Astrocyte (in vitro differentiated cells and primary cell): ENCODE measurements around the gene PDLIM1. TPM values are rescaled to one million over a fixed set of nuclear protein-coding genes. Genes with fewer than 3 reads are reported as not detected.

ENCODE experiments used
- DNase-seq: peaks from one replicate; pipeline ENCODE4 v3.0.0-alpha.2; 2010; ENCODE audit warnings: low read depth
- FAIRE-seq: peaks from 2 replicates; lab custom pipeline; 2011; peaks lifted over from hg19 to GRCh38; lab: Jason Lieb, UNC
- H2AFZ ChIP-seq: 2 replicates; pipeline ENCODE4 v1.6.0; 2012; ENCODE audit warnings: low read depth, low read length, inconsistent platforms
- H3K27ac ChIP-seq: 2 replicates; pipeline ENCODE4 v1.5.1; 2011; ENCODE audit warnings: low read depth, low read length, inconsistent platforms
- H3K27me3 ChIP-seq: 2 replicates; pipeline ENCODE4 v1.6.0; 2011; ENCODE audit warnings: low read length, inconsistent platforms; ENCODE audit not compliant: insufficient read depth
- H3K36me3 ChIP-seq: 2 replicates; pipeline ENCODE4 v1.5.1; 2011; ENCODE audit warnings: low read length, inconsistent platforms; ENCODE audit not compliant: insufficient read depth
- H3K4me1 ChIP-seq: 2 replicates; pipeline ENCODE4 v1.5.1; 2011; ENCODE audit warnings: low read length, inconsistent platforms; ENCODE audit not compliant: insufficient read depth
- H3K4me2 ChIP-seq: 2 replicates; pipeline ENCODE4 v1.6.0; 2012; ENCODE audit warnings: low read length, inconsistent platforms
- H3K4me3 ChIP-seq: 2 replicates; pipeline ENCODE4 v1.5.1; 2011; ENCODE audit warnings: low read depth, mild to moderate bottlenecking, low read length, inconsistent platforms; ENCODE audit not compliant: insufficient read depth
- H3K79me2 ChIP-seq: 2 replicates; pipeline ENCODE4 v1.6.0; 2012; ENCODE audit warnings: mild to moderate bottlenecking, low read length, inconsistent platforms; ENCODE audit not compliant: insufficient read depth
- H3K9ac ChIP-seq: 2 replicates; pipeline ENCODE4 v1.6.0; 2012; ENCODE audit warnings: mild to moderate bottlenecking, low read length, inconsistent platforms
- H3K9me3 ChIP-seq: 2 replicates; pipeline ENCODE4 v1.5.1; 2012; ENCODE audit warnings: low read depth, mild to moderate bottlenecking, low read length, inconsistent platforms; ENCODE audit not compliant: insufficient read depth
- H4K20me1 ChIP-seq: 2 replicates; pipeline ENCODE4 v1.6.0; 2012; ENCODE audit warnings: low read length, inconsistent platforms; ENCODE audit not compliant: insufficient read depth
- H3K27ac Mint-ChIP-seq: one replicate; pipeline ENCODE4 v1.8.0; 2021; ENCODE audit warnings: mild to moderate bottlenecking, mixed read lengths; ENCODE audit not compliant: unreplicated experiment
- H3K27me3 Mint-ChIP-seq: one replicate; pipeline ENCODE4 v1.8.0; 2021; ENCODE audit warnings: low read depth, mixed read lengths; ENCODE audit not compliant: unreplicated experiment
- H3K36me3 Mint-ChIP-seq: one replicate; pipeline ENCODE4 v1.8.0; 2021; ENCODE audit warnings: low read depth, mixed read lengths; ENCODE audit not compliant: unreplicated experiment
- H3K4me1 Mint-ChIP-seq: one replicate; pipeline ENCODE4 v1.8.0; 2021; ENCODE audit warnings: low read depth, mixed read lengths; ENCODE audit not compliant: unreplicated experiment
- H3K4me3 Mint-ChIP-seq: one replicate; pipeline ENCODE4 v1.8.0; 2021; ENCODE audit warnings: mild to moderate bottlenecking, moderate library complexity, mixed read lengths; ENCODE audit not compliant: unreplicated experiment
- H3K9me3 Mint-ChIP-seq: one replicate; pipeline ENCODE4 v1.8.0; 2021; ENCODE audit warnings: mild to moderate bottlenecking, mixed read lengths; ENCODE audit not compliant: unreplicated experiment
- CTCF ChIP-seq: IDR thresholded peaks from 2 replicates; pipeline ENCODE4 v1.5.1; 2011; ENCODE audit warnings: low read depth, mild to moderate bottlenecking, inconsistent platforms, low read length, moderate library complexity; ENCODE audit not compliant: insufficient read depth
- EZH2 ChIP-seq: IDR thresholded peaks from 2 replicates; pipeline ENCODE4 v1.6.1; 2012; ENCODE audit warnings: mild to moderate bottlenecking, low read length, inconsistent platforms; ENCODE audit not compliant: insufficient read depth
- total RNA-seq: library from RNA; stranded (reverse); gene quantifications from 2 replicates; pipeline ENCODE4 v1.2.1, GENCODE V29; 2021

Gene PDLIM1
- total RNA-seq, 1 donor from 2014 or later: 320 TPM

GRCh38 chr10:95337423-95338160 lies 46.8 kb upstream of the PDLIM1 start:
- no peaks in the 10 kb centered on the region for H3K36me3 ChIP-seq
- H2AFZ ChIP-seq: no peak overlapping the region
- TF ChIP-seq CTCF (no peak), EZH2 (no peak)
- Mint-ChIP-seq H3K36me3 (peaks cover 4% of the 10 kb centered on the region), H3K27ac (no peak overlapping the region), H3K27me3 (peaks cover 4% of the 10 kb centered on the region), H3K4me1 (peaks cover 16% of the 10 kb centered on the region), H3K9me3 (no peaks in the 10 kb centered on the region), H3K4me3 (no peak overlapping the region)
- DNase-seq: no peak
- FAIRE-seq: no peak
- H4K20me1 ChIP-seq: no peaks in the 10 kb centered on the region
- no peak overlapping the region for H3K4me3 ChIP-seq
- H3K27ac ChIP-seq: no peak overlapping the region
- peaks cover 15% of the 10 kb centered on the region for H3K4me1 ChIP-seq
- no peak overlapping the region for H3K4me2 ChIP-seq
- H3K9ac ChIP-seq: no peak overlapping the region
- H3K27me3 ChIP-seq: no peaks in the 10 kb centered on the region
- H3K79me2 ChIP-seq: no peaks in the 10 kb centered on the region
- no peaks in the 10 kb centered on the region for H3K9me3 ChIP-seq

GRCh38 chr10:95336702-95337101 lies 45.9 kb upstream of the PDLIM1 start:
- Histone ChIP-seq H2AFZ (no peak overlapping the region), H3K27me3 (no peaks in the 10 kb centered on the region), H3K4me1 (peaks cover 15% of the 10 kb centered on the region), H3K36me3 (no peaks in the 10 kb centered on the region), H3K4me3 (no peak overlapping the region), H4K20me1 (no peaks in the 10 kb centered on the region), H3K79me2 (no peaks in the 10 kb centered on the region), H3K27ac (no peak overlapping the region), H3K4me2 (no peak overlapping the region), H3K9ac (no peak overlapping the region), H3K9me3 (no peaks in the 10 kb centered on the region)
- TF ChIP-seq EZH2: no peak
- TF ChIP-seq CTCF: no peak
- Mint-ChIP-seq H3K36me3 (peaks cover 5% of the 10 kb centered on the region), H3K4me3 (no peak overlapping the region), H3K4me1 (peaks cover 13% of the 10 kb centered on the region), H3K27ac (no peak overlapping the region), H3K27me3 (peaks cover 4% of the 10 kb centered on the region), H3K9me3 (no peaks in the 10 kb centered on the region)
- DNase-seq (no peak), FAIRE-seq (no peak)

GRCh38 chr10:95335933-95336699 lies 45.3 kb upstream of the PDLIM1 start:
- Histone ChIP-seq H3K4me1 (peaks cover 15% of the 10 kb centered on the region), H4K20me1 (no peaks in the 10 kb centered on the region), H3K27ac (no peak overlapping the region), H3K4me3 (no peak overlapping the region), H3K4me2 (no peak overlapping the region), H3K27me3 (no peaks in the 10 kb centered on the region), H3K9me3 (no peaks in the 10 kb centered on the region), H2AFZ (no peak overlapping the region), H3K36me3 (no peaks in the 10 kb centered on the region), H3K79me2 (no peaks in the 10 kb centered on the region), H3K9ac (no peak overlapping the region)
- DNase-seq: no peak
- TF ChIP-seq CTCF (no peak), EZH2 (no peak)
- FAIRE-seq: no peak
- Mint-ChIP-seq H3K27ac (no peak overlapping the region), H3K27me3 (peaks cover 4% of the 10 kb centered on the region), H3K4me3 (no peak overlapping the region), H3K9me3 (no peaks in the 10 kb centered on the region), H3K4me1 (peaks cover 11% of the 10 kb centered on the region), H3K36me3 (peaks cover 5% of the 10 kb centered on the region)
